ENCODE results near the gene SYDE2.
"Not testable (repeated sequence)": the region's sequence is repeated elsewhere in the genome, so short reads cannot be mapped to it uniquely, and the experiment has no call there.

- not testable (repeated sequence) for TF ChIP-seq CTCF, EZH2phosphoT487 (IDR thresholded peaks at IDR 0.05; ENCODE audit: low read length)
These were observed 48.2 kb upstream of the SYDE2 start for GRCh38 chr1:85249042-85249441.

All from MM.1S (cell line).